HG03139 (cell line): ENCODE results near the gene LMOD2.

ENCODE experiments used
- ATAC-seq: cut with Tn5 transposase; IDR thresholded peaks from one replicate; pipeline ENCODE4 v1.9.1; 2021; ENCODE audit not compliant: unreplicated experiment

LMOD2 gene

GRCh38 chr7:123639631-123640030, 16.0 kb upstream of the LMOD2 start:
- no peak for ATAC-seq

GRCh38 chr7:123640583-123640982, 15.1 kb upstream of the LMOD2 start:
- ATAC-seq, result no peak

GRCh38 chr7:123641901-123642300, 13.8 kb upstream of the LMOD2 start:
- ATAC-seq, result no peak

- no peak for ATAC-seq
These were observed 11.9 kb upstream of the LMOD2 start for GRCh38 chr7:123643495-123644441.

- no peak for ATAC-seq
These were observed 10.2 kb upstream of the LMOD2 start for GRCh38 chr7:123645516-123645915.

- no peak for ATAC-seq
These were observed 8.4 kb upstream of the LMOD2 start for GRCh38 chr7:123647106-123647730.

GRCh38 chr7:123649964-123650363, 5.7 kb upstream of the LMOD2 start:
- ATAC-seq, result no peak

GRCh38 chr7:123650595-123650994, 5.1 kb upstream of the LMOD2 start:
- no peak for ATAC-seq

- ATAC-seq, result no peak
These were observed 3.3 kb upstream of the LMOD2 start for GRCh38 chr7:123652406-123652805.

- no peak for ATAC-seq
These were observed 2.5 kb upstream of the LMOD2 start for GRCh38 chr7:123653162-123653561.

- no peak for ATAC-seq
These were observed 1.1 kb downstream of the LMOD2 start for GRCh38 chr7:123656544-123657303.

- ATAC-seq, result no peak
These were observed 1.6 kb downstream of the LMOD2 start for GRCh38 chr7:123657304-123657685.

- ATAC-seq, result no peak
These were observed 2.4 kb downstream of the LMOD2 start for GRCh38 chr7:123658023-123658422.

GRCh38 chr7:123660514-123661354, 5.1 kb downstream of the LMOD2 start:
- no peak for ATAC-seq

GRCh38 chr7:123661765-123662164, 6.1 kb downstream of the LMOD2 start:
- no peak for ATAC-seq

GRCh38 chr7:123662293-123662692, 6.6 kb downstream of the LMOD2 start:
- ATAC-seq, result no peak

GRCh38 chr7:123662755-123663154, 7.1 kb downstream of the LMOD2 start:
- ATAC-seq, result no peak

GRCh38 chr7:123663200-123663599, 7.5 kb downstream of the LMOD2 start:
- ATAC-seq, result no peak

GRCh38 chr7:123665157-123665556, 9.5 kb downstream of the LMOD2 start:
- no peak for ATAC-seq

GRCh38 chr7:123665896-123666295, 10.2 kb downstream of the LMOD2 start:
- no peak for ATAC-seq

GRCh38 chr7:123666492-123666891, 10.8 kb downstream of the LMOD2 start:
- ATAC-seq, result no peak
